DND-41 (cell line): ENCODE data around the gene NOD2.

ENCODE experiments used
- CTCF ChIP-seq: IDR thresholded peaks from 2 replicates; pipeline ENCODE4 v1.5.1; 2012; ENCODE audit warnings: borderline replicate concordance, low read length, moderate library complexity, mild to moderate bottlenecking; ENCODE audit not compliant: poor library complexity, severe bottlenecking; ENCODE audit errors: extremely low read depth
- EZH2 ChIP-seq: IDR thresholded peaks from 3 replicates; pipeline ENCODE4 v1.6.1; 2012; ENCODE audit warnings: borderline replicate concordance, low read depth, mild to moderate bottlenecking, moderate library complexity, low read length, inconsistent platforms; ENCODE audit not compliant: severe bottlenecking

- no peak for TF ChIP-seq CTCF
- no peak for TF ChIP-seq EZH2
Measured at GRCh38 chr16:50692644-50692998, 785 bp upstream of the NOD2 start.
